ENCODE results near the gene WDR33. TPM values are rescaled to one million over a fixed set of nuclear protein-coding genes. Genes with fewer than 3 reads are reported as not detected.
"Not testable (repeated sequence)": the region's sequence is repeated elsewhere in the genome, so short reads cannot be mapped to it uniquely, and the experiment has no call there.

Gene WDR33
- total RNA-seq, 4 donors from 2014 or later, result 54.4 to 95.8 (median 67.5) TPM

DNA sequence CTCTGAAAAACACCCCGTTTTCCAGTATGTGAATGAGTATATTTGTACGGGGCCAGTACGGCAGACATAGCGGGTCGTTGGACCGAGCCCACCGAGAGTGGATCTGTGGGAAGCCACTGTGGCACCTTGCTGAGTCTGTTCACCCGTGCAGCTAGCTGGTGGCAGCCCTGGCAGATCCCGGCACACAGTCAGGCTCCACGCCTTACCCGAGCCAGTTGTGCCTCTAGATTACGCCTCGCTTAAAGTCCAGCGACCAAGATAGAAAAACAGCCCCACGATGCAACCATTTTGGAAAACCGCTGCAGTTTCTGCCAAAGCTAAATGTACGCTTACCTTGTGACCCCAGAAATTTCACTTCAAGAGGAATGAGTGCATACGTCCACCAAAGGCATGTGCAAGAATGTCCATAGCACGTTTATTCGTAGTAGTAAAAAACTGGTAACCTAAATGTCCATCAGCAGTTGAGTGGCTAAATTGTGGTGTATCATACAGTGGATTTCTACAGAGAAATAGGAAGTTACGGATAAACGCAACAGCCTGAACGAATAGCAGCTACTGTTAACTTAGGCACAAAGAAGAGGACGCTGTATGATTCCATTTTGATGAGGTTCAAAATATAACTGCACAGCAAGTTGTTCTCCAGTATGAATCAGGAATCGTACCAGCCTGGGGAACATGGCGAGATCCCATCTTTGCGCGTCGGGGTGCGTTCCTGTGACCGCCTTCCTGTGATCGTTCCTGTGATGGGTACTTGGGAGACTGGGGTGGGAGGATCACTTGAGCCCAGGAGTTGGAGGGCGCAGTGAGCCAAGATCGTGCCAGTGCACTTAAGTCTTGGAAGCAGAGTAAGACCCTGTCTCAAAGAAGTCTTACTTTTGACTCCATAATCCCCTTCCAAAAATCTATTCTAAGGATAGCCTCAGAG is 688 bp upstream of the WDR33 start:
- Histone ChIP-seq H3K4me3 (replicated peaks in 1 of 3) (peak overlapping the region; percentile 56 to 87 (median 70)), H3K36me3 (no peaks in the 10 kb centered on the region), H3K9me3 (no peaks in the 10 kb centered on the region), H3K4me1 (peaks cover 28 to 30% of the 10 kb centered on the region in 2 donors), H3K27me3 (no peaks in the 10 kb centered on the region), H3K27ac (peak overlapping the region; percentile 90 to 96 (median 93))
- TF ChIP-seq POLR2A (IDR thresholded peaks at IDR 0.05), result no peak
- TF ChIP-seq CTCF (IDR thresholded peaks at IDR 0.05), result no peak
- DNase-seq, result no peak
- intact Hi-C loops (cut with DNase I), result no loop called here
- 52 to 56% methylated on average over 25 to 27 of the region's 34 CpGs for WGBS, 2 donors

DNA sequence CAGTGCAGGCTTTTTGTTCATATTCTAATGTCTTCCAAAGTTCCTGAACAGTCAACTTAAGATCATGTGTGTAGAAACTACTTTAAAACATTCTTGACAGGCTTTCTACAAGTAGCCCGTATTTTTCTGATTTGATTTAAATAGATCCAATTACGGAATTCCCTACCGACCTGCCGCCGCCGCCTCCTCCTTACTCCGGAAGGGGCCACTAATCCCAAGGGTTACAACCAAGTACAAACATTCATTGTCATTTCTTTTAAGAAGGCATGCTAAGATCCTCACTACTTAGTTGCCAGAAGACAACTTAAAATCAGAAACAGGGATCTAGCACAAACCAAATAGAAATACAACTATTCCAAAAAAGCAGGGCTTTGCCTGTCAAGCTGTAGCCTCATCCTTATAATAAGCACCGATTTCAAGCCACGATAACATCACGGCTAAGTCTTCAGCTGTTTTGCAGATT is 784 bp downstream of the WDR33 start:
- DNase-seq, result peak; percentile 17 to 18
- TF ChIP-seq CTCF (IDR thresholded peaks at IDR 0.05) (no peak), POLR2A (IDR thresholded peaks at IDR 0.05) (no peak)
- WGBS, 2 donors, result 1% methylated on average over 10 of the region's 10 CpGs
- Histone ChIP-seq H3K9me3 (no peaks in the 10 kb centered on the region), H3K4me1 (peaks cover 38 to 44% of the 10 kb centered on the region in 2 donors), H3K27ac (peak overlapping the region; percentile 90 to 96 (median 93)), H3K27me3 (no peaks in the 10 kb centered on the region), H3K4me3 (replicated peaks in 1 of 3) (peak overlapping the region; percentile 56 to 87 (median 70)), H3K36me3 (no peaks in the 10 kb centered on the region)
- intact Hi-C loops (cut with DNase I), result no loop called here

- no peaks in the 10 kb centered on the region for H3K36me3 ChIP-seq
- intact Hi-C loops (cut with DNase I), result no loop called here
- TF ChIP-seq POLR2A (IDR thresholded peaks at IDR 0.05), result no peak
- no peak for TF ChIP-seq CTCF (IDR thresholded peaks at IDR 0.05)
- no peak overlapping the region for H3K4me3 ChIP-seq (replicated peaks in 1 of 3)
- peak overlapping the region in 1 of 3 donors; percentile 27 for H3K27ac ChIP-seq
- peaks cover 55 to 62% of the 10 kb centered on the region in 2 donors for H3K4me1 ChIP-seq
- H3K9me3 ChIP-seq, result no peaks in the 10 kb centered on the region
- no peaks in the 10 kb centered on the region for H3K27me3 ChIP-seq
- WGBS, 2 donors, result 81 to 88% methylated on average over 3 of the region's 3 CpGs
- no peak for DNase-seq
These were observed 3.2 kb downstream of the WDR33 start for GRCh38 chr2:127807678-127808353.

- H3K36me3 ChIP-seq; DNase-seq; H3K4me3 ChIP-seq (replicated peaks in 1 of 3); H3K9me3 ChIP-seq; intact Hi-C loops (cut with DNase I); H3K27me3 ChIP-seq: not testable (repeated sequence)
- WGBS, 2 donors, result 77 to 81% methylated on average over 6 of the region's 6 CpGs
- Histone ChIP-seq H3K4me1 (peaks cover 55 to 66% of the 10 kb centered on the region in 2 donors), H3K27ac (peak overlapping the region in 1 of 3 donors; percentile 18)
These were observed 4.1 kb downstream of the WDR33 start for GRCh38 chr2:127806860-127807259.

DNA sequence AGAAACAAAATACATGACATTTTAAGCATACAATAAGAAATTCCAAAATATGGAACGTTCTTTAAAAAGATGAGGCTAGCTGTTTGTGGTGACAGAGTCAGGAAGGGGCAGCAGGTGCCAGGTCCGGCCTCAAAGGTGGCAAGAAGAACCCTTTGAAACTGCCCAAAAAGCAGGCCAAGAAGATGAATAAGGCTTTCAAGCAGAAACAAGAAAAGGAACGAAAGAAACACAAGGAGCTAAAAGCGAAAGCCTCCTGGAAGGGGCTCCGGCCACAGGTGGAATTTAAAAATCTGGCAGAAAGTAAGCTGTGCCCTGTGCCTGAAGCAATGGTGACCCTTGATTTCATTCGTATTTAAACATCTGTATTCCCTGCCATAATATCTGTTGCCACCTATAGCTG is 5.5 kb downstream of the WDR33 start:
- Histone ChIP-seq H3K27ac (peak overlapping the region in 1 of 3 donors; percentile 1), H3K9me3 (no peaks in the 10 kb centered on the region), H3K4me3 (replicated peaks in 1 of 3) (no peak overlapping the region), H3K27me3 (no peaks in the 10 kb centered on the region), H3K4me1 (peaks cover 55 to 72% of the 10 kb centered on the region in 2 donors), H3K36me3 (no peaks in the 10 kb centered on the region)
- TF ChIP-seq POLR2A (IDR thresholded peaks at IDR 0.05), result no peak
- TF ChIP-seq CTCF (IDR thresholded peaks at IDR 0.05), result no peak
- DNase-seq, result no peak
- 87 to 88% methylated on average over 6 of the region's 6 CpGs for WGBS, 2 donors
- intact Hi-C loops (cut with DNase I), result no loop called here
